GM21619 (cell line): Measurements from ENCODE around the gene HSPA1B.
"Not testable (repeated sequence)": the region's sequence is repeated elsewhere in the genome, so short reads cannot be mapped to it uniquely, and the experiment has no call there.

ENCODE experiments used
- ATAC-seq: cut with Tn5 transposase; IDR thresholded peaks from one replicate; pipeline ENCODE4 v1.9.1; 2021; ENCODE audit not compliant: unreplicated experiment

Gene HSPA1B

DNA sequence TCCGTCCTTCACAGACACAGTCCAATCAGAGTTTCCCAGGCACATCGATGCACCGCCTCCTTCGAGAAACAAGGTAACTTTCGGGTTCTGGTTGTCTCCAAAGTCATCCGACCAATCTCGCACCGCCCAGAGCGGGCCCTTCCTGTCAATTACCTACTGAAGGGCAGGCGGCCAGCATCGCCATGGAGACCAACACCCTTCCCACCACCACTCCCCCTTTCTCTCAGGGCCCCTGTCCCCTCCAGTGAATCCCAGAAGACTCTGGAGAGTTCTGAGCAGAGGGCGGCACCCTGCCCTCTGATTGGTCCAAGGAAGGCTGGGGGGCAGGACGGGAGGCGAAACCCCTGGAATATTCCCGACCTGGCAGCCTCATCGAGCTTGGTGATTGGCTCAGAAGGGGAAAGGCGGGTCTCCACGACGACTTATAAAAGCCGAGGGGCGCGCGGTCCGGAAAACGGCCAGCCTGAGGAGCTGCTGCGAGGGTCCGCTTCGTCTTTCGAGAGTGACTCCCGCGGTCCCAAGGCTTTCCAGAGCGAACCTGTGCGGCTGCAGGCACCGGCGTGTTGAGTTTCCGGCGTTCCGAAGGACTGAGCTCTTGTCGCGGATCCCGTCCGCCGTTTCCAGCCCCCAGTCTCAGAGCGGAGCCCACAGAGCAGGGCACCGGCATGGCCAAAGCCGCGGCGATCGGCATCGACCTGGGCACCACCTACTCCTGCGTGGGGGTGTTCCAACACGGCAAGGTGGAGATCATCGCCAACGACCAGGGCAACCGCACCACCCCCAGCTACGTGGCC lies at the start of gene HSPA1B:
TSS of gene HSPA1B (plus strand) at position 453 of the 794 bp plus-strand sequence. CDS start at position 666, 213 bp downstream.
- ATAC-seq, result peak; percentile 50

DNA sequence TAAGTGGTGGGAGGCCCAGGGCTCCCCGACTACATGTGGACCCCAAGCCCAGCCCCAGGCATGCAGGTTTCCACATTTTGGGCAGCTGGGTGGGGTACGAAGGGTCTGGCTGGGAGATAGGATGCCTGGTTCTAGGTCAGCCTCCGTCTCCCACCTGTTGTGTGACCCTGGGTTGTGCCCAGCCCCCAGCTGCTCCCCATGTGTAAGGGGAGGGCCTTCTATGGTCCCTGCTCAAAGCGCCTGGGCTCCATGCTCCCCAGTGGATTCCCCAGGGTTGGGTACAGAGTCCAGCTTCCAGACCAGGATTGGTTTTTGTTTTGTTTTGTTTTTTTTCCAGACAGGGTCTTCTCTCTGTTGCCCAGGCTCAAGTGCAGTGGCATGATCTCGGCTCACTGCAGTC lies 49.3 kb upstream of the HSPA1B start:
- ATAC-seq, result no peak

DNA sequence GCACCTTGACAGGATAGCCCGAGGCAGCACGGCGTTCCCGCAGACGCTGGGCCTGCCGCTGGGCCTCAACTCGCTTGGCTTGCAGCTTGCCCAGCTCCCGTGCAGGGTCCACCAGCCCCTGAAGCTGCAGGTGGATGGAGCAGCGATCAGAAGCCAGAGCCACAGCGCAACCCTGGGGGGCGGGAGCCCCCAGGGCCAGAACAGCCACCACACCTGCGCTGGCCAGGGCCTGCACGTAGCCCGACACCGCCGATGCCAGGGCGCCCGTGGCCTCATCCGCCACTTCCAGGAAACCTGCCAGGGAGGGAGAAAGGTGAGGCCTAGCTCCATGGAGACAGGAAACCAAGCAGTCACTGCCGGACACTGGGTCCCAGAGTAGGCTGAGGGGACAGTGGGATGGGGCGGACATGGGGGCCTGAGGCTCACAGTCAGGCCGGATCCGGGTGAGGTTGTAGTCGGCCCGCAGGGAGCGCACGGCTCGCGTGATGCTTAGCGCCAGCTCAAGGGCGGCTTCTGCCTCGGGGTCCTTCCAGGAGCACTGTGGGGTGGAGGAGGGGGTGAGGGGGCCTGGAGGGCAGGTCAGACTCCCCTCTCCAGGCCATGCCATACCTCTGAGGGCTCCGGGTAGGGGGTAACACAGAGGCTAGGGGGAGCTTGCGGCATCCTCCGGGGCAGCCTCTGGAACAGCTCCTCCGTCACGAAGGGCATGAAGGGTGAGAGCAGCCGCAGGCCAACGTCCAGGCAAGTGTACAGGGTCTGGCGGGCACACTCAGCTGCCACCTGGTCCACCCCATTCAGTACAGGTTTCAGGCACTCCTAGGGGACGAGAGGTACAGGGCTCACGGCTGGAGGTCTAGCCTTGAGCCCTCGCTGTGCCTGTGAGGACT lies 48.3 kb upstream of the HSPA1B start:
- ATAC-seq, result no peak

DNA sequence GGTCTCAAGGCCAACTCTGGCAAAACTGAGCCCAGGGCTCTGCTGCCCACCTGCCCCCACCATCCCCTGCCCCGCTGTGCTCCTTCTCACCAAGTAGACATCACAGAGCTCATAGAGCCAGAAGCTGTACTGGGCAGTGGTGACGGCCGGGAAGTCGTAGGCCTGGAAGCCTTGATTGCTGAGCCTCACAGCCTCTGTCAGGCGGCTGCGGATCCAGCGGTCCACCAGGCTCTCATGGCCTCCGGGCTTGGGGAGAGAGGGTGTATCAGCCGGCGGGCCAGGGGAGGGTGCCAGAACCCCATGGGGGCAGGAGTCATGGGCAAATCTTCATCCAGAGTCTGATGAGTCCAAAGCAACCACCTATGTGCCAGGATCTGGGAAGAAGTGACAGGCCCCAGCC lies 47.6 kb upstream of the HSPA1B start:
- no peak for ATAC-seq

DNA sequence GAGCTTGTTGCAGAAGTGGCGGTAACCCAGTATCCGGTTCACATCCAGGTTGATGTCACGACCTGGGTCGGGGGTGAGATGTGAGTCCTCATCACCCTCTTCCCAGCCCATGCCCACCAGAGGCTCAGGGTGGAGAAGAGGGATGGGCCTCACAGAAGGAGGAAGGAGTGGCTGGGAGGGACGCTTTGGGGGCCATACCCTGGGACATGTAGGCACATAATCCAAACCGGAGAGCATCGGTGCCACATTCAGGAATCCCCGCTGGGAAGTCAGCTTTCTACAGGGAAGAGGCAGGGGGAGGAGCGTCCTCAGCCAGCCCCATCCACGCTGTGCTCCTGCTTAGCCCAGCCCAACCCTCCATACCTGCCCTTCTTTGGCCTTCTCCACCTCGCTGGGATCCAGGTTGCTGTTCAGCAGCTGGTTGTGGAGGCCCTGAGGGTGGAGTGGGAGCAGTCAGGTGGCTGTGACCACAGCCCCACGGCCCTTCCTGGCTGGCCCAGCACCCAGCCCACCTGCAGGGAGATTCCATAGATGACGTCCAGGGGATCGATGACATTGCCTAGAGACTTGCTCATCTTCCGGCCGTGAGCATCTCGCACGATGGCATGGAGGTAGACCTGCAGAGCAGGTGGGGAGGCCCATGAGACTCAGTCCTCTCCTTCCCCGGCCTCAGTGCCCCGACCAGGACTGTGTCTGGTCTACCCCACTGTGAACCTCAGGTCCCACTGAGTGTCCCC lies 46.9 kb upstream of the HSPA1B start:
- no peak for ATAC-seq

DNA sequence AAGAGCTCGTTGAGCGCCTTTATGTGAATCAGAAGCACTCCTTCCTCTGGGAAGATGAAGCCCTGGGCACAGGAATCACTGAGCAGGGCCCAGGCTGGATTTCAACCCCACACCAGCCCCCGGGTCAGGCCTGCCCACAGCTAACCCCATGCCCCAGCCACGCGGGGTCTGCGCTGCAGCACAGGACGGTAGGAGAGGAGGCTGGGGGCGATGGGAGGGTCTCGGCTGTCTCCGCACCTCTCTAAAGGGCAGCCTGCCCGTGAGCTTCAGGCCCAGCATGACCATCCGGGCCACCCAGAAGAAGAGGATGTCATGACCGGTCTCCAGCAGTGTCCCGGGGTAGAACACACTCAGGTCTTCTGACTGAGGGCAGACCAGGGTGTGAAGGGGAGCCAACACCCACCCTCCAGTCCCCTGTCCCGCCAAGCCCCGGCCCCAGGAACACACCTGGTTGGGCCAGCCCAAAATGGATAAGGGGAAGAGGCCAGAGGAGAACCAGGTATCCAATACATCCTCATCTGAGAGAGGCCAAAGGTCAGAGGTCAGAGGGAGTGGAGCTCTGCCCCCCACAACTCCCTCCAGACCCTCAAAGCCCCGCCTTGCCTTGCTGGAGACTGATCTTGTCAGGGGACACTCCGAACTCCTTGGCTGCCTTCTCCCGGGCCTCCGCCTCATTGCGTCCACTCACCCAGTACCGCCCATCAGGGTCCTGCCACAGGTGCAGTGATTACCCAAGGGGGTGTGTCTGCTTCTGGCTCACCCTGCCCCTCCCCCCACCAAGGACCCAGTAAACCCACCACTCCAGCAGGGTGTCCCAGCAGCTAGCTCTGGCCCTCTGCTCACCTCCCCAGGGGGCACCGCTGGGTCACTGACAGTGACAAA lies 46.1 kb upstream of the HSPA1B start:
- ATAC-seq, result no peak

DNA sequence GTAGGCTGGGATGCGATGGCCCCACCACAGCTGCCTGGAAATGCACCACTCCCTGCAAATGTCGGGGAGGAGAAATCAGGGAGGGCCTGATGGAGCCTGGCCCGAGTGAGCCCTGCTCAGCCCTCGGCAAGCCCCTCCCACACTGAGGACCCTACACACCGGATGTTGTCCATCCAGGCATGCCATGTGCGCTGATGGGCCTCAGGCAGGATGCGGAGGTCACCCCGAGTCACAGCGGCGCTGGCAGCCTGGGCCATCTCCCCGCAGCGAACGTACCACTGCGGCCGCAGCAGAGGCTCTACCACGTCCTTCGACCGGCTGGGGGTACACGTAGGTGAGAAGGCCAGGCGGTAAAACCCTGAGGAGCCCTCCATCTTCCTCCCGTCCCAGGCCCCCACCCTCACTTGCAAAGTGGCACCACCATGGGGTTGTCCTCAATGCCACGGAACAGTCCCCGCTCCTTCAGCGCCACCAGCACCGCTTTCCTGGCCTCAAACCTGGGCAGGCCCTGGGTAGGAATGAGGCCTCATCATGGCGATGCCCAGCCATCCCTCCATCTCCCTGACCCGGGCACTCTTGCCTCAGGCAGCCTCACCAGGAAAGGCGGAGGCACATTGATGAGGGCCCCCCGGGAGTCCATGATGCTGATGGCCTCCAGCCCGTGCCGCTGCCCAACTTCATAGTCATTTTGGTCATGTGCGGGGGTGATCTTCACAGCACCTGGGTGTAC lies 45.2 kb upstream of the HSPA1B start:
- ATAC-seq, result no peak

DNA sequence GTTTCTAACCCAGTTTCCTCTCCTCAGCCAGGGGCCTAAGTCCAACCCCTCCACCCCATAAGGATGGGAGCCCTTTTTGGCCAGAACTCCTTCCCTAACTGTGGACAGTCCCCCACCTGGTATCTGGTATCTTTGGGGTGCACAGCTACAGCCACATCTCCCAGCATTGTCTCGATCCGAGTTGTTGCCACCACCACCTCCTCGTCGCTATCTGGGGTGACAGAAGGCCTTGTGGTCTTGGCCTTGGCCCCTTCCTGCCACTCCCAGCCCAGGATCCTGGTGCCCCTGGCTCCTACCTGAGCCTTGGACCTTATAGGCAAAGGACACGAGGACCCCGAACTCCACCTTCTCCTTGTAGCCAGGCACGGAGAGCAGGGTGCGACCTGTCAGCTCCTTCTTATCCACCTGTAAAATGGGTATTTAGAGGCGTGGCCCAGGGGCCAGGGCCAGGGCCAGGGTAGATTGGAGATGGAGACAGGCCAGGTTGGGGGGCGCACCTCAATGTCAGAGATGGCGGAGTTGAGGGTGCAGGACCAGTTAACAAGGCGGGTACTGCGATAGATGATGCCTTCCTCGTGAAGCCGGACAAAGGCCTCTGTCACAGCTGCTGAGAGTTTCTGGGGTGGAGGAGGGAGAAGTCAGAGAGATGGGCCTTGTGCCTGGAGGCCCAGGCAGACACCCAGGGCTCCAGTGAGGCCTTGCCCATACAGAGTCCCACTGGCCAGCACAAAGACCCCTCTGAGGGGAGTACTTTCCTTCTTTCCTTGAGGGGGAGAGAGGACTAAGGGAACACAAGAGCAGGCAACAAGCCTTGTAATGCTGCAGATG lies 43.2 kb upstream of the HSPA1B start:
- no peak for ATAC-seq

DNA sequence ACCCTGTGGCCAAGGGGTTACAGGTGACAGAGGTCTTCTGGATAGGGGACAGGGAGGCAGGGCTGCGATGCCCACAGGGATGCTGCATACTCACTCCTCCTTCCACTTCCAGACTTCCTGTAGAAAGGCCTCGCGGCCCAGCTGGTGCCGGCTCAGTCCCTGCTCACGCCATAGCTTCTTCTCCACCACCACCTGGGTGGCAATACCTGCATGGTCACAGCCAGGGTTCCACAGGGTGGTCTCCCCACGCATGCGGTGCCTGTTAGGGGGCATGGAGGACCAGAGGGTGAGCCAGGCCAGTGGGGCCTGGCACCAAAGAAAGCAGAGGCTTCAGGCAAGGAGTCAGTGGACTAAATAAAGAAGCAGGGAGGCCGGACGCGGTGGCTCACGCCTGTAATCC lies 42.1 kb upstream of the HSPA1B start:
- ATAC-seq, result no peak

DNA sequence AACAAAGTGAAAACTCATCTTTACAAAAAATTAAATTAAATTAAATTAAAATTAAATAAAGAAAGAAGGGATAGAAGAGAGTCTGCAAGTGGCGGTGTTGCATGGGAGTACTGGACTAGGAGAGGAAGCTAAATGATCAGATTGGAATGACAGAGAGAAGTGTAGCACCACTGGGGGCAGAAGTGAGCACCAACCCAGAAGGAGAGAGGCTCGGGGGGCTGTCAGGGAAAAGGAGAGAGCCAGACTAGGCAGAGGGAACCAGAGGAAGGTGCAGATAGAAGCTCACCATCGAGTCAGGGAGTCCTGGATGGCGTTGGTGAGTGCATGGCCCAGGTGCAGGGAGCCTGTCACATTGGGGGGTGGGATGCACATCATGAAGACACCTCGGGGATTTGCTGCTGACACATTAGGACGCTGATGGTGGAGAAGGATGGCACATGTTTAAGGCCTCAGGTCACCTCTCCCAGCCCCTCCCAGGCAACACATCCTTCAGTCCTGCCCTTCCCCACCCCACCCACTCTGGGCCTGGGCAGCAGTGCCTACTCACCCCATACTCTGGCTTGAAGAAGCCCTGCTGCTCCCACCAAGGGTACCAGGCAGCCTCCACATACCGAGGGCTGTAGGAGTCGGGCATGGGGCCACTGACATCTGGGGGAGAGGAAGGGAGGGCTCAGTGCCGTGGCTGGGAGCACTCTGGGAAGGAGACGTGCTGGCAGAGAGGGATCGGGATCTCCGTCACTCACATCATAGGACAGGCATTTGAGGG lies 36.0 kb upstream of the HSPA1B start:
- no peak for ATAC-seq

DNA sequence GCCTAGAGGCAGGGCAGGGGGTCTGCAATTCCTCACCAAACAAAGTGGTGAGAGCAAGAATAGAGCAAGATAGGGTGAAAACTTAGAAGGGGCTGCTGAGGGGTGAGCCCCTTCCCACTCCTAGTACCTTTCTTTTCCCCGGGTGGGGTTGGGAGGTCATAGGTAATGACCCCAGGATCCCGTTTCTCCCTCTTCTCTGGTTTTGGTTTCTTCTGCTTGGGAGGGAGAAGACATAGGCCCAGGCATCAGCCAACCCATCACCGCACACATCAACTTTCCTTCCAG lies 35.5 kb upstream of the HSPA1B start:
- no peak for ATAC-seq

DNA sequence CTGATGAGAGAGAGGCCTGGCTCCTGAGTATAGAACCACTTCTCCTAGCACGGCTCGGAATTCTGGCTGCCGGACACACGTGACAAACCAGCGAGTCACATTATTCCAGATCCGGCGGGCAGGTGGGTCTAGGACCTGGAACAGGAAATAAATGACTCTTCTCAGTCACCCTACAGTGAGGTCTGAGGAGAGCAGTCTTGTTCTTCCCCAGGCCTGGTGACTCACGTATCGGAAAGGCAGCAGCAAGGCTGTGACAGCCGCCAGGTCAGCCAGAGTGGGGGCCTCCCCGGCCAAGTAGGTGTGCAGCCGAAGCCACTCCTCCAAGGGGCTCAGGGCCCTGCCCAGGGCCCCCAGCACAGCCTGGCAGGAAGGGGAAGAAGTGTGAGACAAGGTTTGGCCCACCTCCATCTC lies 34.8 kb upstream of the HSPA1B start:
- no peak for ATAC-seq

DNA sequence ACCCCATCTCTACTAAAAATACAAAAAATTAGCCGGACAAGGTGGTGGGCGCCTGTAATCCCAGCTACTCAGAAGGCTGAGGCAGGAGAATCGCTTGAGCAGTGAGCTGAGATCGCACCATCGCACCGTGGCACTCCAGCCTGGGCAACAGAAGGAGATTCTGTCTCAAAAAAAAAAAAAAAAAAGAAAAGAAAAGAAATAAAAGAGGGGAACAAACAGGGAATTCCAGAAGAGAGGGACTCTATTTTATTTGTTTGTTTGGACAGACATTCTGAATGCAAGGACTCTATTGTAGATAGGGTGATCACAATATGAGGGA lies 33.7 kb upstream of the HSPA1B start:
- ATAC-seq, result not testable (repeated sequence)

DNA sequence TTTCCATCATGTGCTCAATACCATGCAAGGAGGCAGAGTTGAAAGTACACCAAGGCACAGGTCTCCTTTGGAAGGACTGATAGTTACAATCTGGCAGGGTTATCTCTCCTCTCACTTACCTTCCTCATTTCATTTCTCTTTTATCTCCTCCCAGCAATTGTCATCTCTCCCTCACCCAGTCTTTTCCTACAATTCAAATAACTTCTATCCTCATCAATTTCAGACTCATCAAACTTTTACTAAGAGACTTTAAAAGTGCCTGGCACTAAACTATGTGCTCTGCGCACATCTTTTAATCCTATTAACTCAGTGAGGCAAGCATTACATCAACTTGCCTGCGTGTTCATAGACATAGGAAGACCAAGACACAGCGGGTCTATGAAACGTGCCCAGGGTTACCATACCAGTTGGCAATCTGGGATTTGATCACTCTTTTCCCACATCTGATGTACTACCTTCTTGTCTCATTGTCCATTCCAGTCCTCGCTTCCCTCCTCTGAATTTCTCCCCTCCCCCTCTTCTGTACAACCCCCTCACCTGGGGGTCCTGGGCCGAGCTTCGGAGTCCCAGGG lies 33.2 kb upstream of the HSPA1B start:
- ATAC-seq, result no peak

DNA sequence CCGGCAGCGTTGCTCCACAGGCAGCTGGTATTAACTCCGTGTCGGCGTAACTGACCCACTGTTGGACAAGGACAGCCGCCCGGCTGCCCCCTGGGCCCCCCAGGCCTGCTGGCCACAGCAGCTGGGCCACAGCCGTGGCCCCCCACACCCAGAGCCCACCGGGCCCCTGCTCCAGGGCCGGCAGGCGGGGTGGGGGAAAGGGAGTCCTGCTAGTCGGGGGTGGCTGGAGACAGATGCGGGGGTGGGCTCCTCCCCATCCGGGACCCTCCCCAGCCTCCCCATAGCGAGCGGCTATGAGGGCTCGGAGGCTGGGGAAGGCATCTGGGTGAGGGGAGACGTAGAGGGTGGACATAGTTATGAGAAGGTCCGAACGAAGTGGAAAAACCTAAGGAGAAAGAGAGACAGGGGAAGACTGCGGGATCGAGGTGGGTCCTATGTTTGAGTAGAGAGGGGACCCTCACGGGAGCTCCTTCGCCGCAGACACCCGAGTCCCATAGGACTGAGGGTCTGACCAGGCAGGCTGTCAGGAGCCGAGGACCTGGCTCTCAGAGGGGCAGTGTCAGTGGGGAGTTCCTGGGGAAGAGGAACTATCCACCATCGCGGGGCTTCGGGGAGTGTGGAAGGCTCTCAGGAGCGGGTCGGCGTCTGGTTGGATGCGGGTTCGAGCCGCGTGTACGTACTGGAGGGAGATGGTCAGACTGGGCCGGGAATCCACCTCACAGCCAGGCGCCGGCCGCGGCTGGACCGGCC lies 32.5 kb upstream of the HSPA1B start:
- peak; percentile 14 for ATAC-seq

DNA sequence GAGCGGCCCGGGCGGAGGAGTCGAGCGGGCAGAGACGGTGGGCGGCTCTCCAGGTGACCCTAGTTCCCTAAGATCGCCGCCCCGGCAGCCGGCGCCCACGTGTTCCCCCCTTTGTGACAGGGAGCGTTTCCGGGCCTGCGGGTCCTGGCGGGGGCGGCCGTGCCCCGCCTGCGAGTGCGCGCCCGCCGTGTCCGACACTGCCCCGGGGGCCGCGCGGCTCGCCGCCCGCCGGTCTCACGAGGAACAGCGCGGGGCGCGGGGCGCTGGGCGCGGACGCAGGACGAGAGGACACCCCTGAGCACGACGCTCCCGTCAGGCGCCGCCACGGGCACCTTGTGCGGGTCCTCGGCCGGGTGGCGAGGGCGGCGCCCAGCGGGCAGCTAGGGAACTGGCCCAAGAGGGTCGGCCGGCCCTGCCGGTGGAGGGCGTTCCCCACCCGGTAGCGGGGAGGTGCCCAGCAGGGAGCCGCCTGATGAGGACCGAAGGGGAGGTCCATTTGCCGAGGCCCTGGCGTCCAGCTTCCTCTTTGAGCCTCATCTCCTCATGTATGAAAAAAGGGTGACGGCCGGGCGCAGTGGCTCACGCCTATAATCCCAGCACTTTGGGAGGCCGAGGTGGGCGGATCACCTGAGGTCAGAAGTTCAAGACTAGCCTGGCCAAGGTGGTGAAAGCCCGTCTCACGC lies 31.8 kb upstream of the HSPA1B start, which contains the start of gene VARS1:
TSS of gene VARS1 (minus strand) at position 137 of the 683 bp plus-strand sequence. CDS start 535 bp downstream, outside the sequence.
- ATAC-seq, result peak; percentile 78

DNA sequence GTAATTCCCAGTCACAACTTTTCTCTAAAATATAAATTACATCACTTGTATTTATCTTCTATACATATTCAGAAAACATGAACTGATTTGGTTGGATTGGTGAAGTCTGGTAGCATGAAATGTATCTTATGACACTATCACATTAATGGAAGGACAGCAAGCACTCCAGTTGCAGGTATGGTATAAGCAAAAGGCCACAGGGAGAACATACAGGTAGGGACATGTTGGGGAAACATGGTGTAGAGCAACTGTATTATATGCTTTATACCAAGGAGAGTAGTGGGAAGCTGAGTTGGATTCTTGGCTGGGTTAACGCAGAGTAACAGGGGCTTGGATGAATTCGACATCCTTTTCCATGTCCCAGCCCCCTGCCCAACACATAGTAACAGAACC lies 30.5 kb upstream of the HSPA1B start:
- ATAC-seq, result no peak
